ENCODE results near the gene LDB2.

The LDB2 gene

GRCh38 chr4:16865897-16866283 lies 32.6 kb downstream of the LDB2 start:
- H3K4me1 ChIP-seq (ENCODE audit: insufficient read depth, low read length, severe bottlenecking), result no peaks in the 10 kb centered on the region
- H3K9me3 ChIP-seq (ENCODE audit: low read length), result no peaks in the 10 kb centered on the region
- TF ChIP-seq EZH2 (IDR thresholded peaks at IDR 0.05; ENCODE audit: borderline replicate concordance, low read length) (no peak), CTCF (IDR thresholded peaks at IDR 0.05; ENCODE audit: low read length) (no peak)
- H3K4me3 ChIP-seq (ENCODE audit: low read depth, low read length, poor library complexity, severe bottlenecking), result no peak overlapping the region
- H3K36me3 ChIP-seq (ENCODE audit: insufficient read depth, low read length), result no peaks in the 10 kb centered on the region
- no peak overlapping the region for H2AFZ ChIP-seq (ENCODE audit: low read length)
- no peaks in the 10 kb centered on the region for H3K27me3 ChIP-seq (ENCODE audit: insufficient read depth, low read length)
- H3K4me2 ChIP-seq (ENCODE audit: low read length), result no peak overlapping the region
- no peaks in the 10 kb centered on the region for H4K20me1 ChIP-seq (ENCODE audit: insufficient read depth, low read length)
- H3K9ac ChIP-seq (ENCODE audit: low read length), result no peak overlapping the region
- H3K9me2 ChIP-seq (ENCODE audit: low read depth, low read length), result no peaks in the 10 kb centered on the region
- no peak overlapping the region for H3K27ac ChIP-seq (ENCODE audit: low read depth, low read length, poor library complexity, severe bottlenecking)
- H3F3A ChIP-seq (ENCODE audit: insufficient read depth, low read length), result no peaks in the 10 kb centered on the region
- H3K79me2 ChIP-seq (ENCODE audit: insufficient read depth, low read length), result no peaks in the 10 kb centered on the region

GRCh38 chr4:16865209-16865896 lies 33.1 kb downstream of the LDB2 start:
- no peak overlapping the region for H3K9ac ChIP-seq (ENCODE audit: low read length)
- no peak overlapping the region for H3K4me2 ChIP-seq (ENCODE audit: low read length)
- H3K27me3 ChIP-seq (ENCODE audit: insufficient read depth, low read length), result no peaks in the 10 kb centered on the region
- no peak overlapping the region for H3K4me3 ChIP-seq (ENCODE audit: low read depth, low read length, poor library complexity, severe bottlenecking)
- no peak overlapping the region for H3K27ac ChIP-seq (ENCODE audit: low read depth, low read length, poor library complexity, severe bottlenecking)
- no peaks in the 10 kb centered on the region for H3K36me3 ChIP-seq (ENCODE audit: insufficient read depth, low read length)
- H3K4me1 ChIP-seq (ENCODE audit: insufficient read depth, low read length, severe bottlenecking), result no peaks in the 10 kb centered on the region
- no peaks in the 10 kb centered on the region for H3F3A ChIP-seq (ENCODE audit: insufficient read depth, low read length)
- no peaks in the 10 kb centered on the region for H3K9me3 ChIP-seq (ENCODE audit: low read length)
- no peaks in the 10 kb centered on the region for H3K79me2 ChIP-seq (ENCODE audit: insufficient read depth, low read length)
- TF ChIP-seq EZH2 (IDR thresholded peaks at IDR 0.05; ENCODE audit: borderline replicate concordance, low read length) (no peak), CTCF (IDR thresholded peaks at IDR 0.05; ENCODE audit: low read length) (no peak)
- H3K9me2 ChIP-seq (ENCODE audit: low read depth, low read length), result no peaks in the 10 kb centered on the region
- no peak overlapping the region for H2AFZ ChIP-seq (ENCODE audit: low read length)
- no peaks in the 10 kb centered on the region for H4K20me1 ChIP-seq (ENCODE audit: insufficient read depth, low read length)

- H3K4me3 ChIP-seq (ENCODE audit: low read depth, low read length, poor library complexity, severe bottlenecking), result no peak overlapping the region
- no peaks in the 10 kb centered on the region for H3K36me3 ChIP-seq (ENCODE audit: insufficient read depth, low read length)
- no peak overlapping the region for H3K9ac ChIP-seq (ENCODE audit: low read length)
- H3K27me3 ChIP-seq (ENCODE audit: insufficient read depth, low read length), result no peaks in the 10 kb centered on the region
- H3K9me3 ChIP-seq (ENCODE audit: low read length), result no peaks in the 10 kb centered on the region
- H4K20me1 ChIP-seq (ENCODE audit: insufficient read depth, low read length), result no peaks in the 10 kb centered on the region
- TF ChIP-seq CTCF (IDR thresholded peaks at IDR 0.05; ENCODE audit: low read length) (no peak), EZH2 (IDR thresholded peaks at IDR 0.05; ENCODE audit: borderline replicate concordance, low read length) (no peak)
- H3K27ac ChIP-seq (ENCODE audit: low read depth, low read length, poor library complexity, severe bottlenecking), result no peak overlapping the region
- no peaks in the 10 kb centered on the region for H3F3A ChIP-seq (ENCODE audit: insufficient read depth, low read length)
- H3K9me2 ChIP-seq (ENCODE audit: low read depth, low read length), result no peaks in the 10 kb centered on the region
- no peak overlapping the region for H3K4me2 ChIP-seq (ENCODE audit: low read length)
- no peak overlapping the region for H2AFZ ChIP-seq (ENCODE audit: low read length)
- H3K4me1 ChIP-seq (ENCODE audit: insufficient read depth, low read length, severe bottlenecking), result no peaks in the 10 kb centered on the region
- H3K79me2 ChIP-seq (ENCODE audit: insufficient read depth, low read length), result no peaks in the 10 kb centered on the region
Observed at GRCh38 chr4:16864199-16864598, 34.2 kb downstream of the LDB2 start.

Data from OCI-LY1 (cell line).